ENCODE data around the gene ZRSR2.
"Not testable (repeated sequence)": the region's sequence is repeated elsewhere in the genome, so short reads cannot be mapped to it uniquely, and the experiment has no call there.

The ZRSR2 gene

GRCh38 chrX:15755091-15755490 lies 35.2 kb upstream of the ZRSR2 start:
- H3K4me1 ChIP-seq (ENCODE audit: control insufficient read depth, insufficient read depth, low read length), result peaks cover 22% of the 10 kb centered on the region
- no peaks in the 10 kb centered on the region for H3K9me3 ChIP-seq (ENCODE audit: control insufficient read depth, insufficient read depth, low read depth, low read length)
- H3K4me3 ChIP-seq (ENCODE audit: low read depth, low read length), result no peak overlapping the region
- H3K36me3 ChIP-seq (ENCODE audit: control insufficient read depth, insufficient read depth, low read length), result no peaks in the 10 kb centered on the region
- H3K27ac ChIP-seq (ENCODE audit: low read depth, low read length), result no peak overlapping the region
- H3K27me3 ChIP-seq (ENCODE audit: control insufficient read depth, insufficient read depth, low read length), result no peaks in the 10 kb centered on the region
- no peak overlapping the region for H3K9ac ChIP-seq (ENCODE audit: low read length)

- Histone ChIP-seq H3K4me3 (ENCODE audit: low read depth, low read length) (no peak overlapping the region), H3K27me3 (ENCODE audit: control insufficient read depth, insufficient read depth, low read length) (no peaks in the 10 kb centered on the region), H3K4me1 (ENCODE audit: control insufficient read depth, insufficient read depth, low read length) (peaks cover 6% of the 10 kb centered on the region; the same call in 1 of the 2 replicates), H3K36me3 (ENCODE audit: control insufficient read depth, insufficient read depth, low read length) (no peaks in the 10 kb centered on the region), H3K27ac (ENCODE audit: low read depth, low read length) (no peak overlapping the region), H3K9me3 (ENCODE audit: control insufficient read depth, insufficient read depth, low read depth, low read length) (no peaks in the 10 kb centered on the region), H3K9ac (ENCODE audit: low read length) (no peak overlapping the region)
Observed at GRCh38 chrX:15758140-15758539, 32.1 kb upstream of the ZRSR2 start.

GRCh38 chrX:15759886-15760285 lies 30.4 kb upstream of the ZRSR2 start:
- not testable (repeated sequence) for H3K27me3 ChIP-seq (ENCODE audit: control insufficient read depth, insufficient read depth, low read length); H3K36me3 ChIP-seq (ENCODE audit: control insufficient read depth, insufficient read depth, low read length); H3K4me1 ChIP-seq (ENCODE audit: control insufficient read depth, insufficient read depth, low read length); H3K4me3 ChIP-seq (ENCODE audit: low read depth, low read length); H3K9ac ChIP-seq (ENCODE audit: low read length); H3K27ac ChIP-seq (ENCODE audit: low read depth, low read length); H3K9me3 ChIP-seq (ENCODE audit: control insufficient read depth, insufficient read depth, low read depth, low read length)

GRCh38 chrX:15761564-15762191 lies 28.6 kb upstream of the ZRSR2 start:
- Histone ChIP-seq H3K9ac (ENCODE audit: low read length) (no peak overlapping the region), H3K27ac (ENCODE audit: low read depth, low read length) (no peak overlapping the region), H3K27me3 (ENCODE audit: control insufficient read depth, insufficient read depth, low read length) (no peaks in the 10 kb centered on the region), H3K4me1 (ENCODE audit: control insufficient read depth, insufficient read depth, low read length) (no peaks in the 10 kb centered on the region), H3K36me3 (ENCODE audit: control insufficient read depth, insufficient read depth, low read length) (no peaks in the 10 kb centered on the region), H3K4me3 (ENCODE audit: low read depth, low read length) (no peak overlapping the region), H3K9me3 (ENCODE audit: control insufficient read depth, insufficient read depth, low read depth, low read length) (peaks cover 2% of the 10 kb centered on the region; the same call in 1 of the 2 replicates)

- no peaks in the 10 kb centered on the region for H3K27me3 ChIP-seq (ENCODE audit: control insufficient read depth, insufficient read depth, low read length)
- no peak overlapping the region for H3K9ac ChIP-seq (ENCODE audit: low read length)
- no peaks in the 10 kb centered on the region for H3K9me3 ChIP-seq (ENCODE audit: control insufficient read depth, insufficient read depth, low read depth, low read length)
- H3K4me3 ChIP-seq (ENCODE audit: low read depth, low read length), result peak overlapping the region; percentile 13; the same call in 1 of the 2 replicates
- H3K4me1 ChIP-seq (ENCODE audit: control insufficient read depth, insufficient read depth, low read length), result peaks cover 8% of the 10 kb centered on the region
- H3K36me3 ChIP-seq (ENCODE audit: control insufficient read depth, insufficient read depth, low read length), result no peaks in the 10 kb centered on the region
- H3K27ac ChIP-seq (ENCODE audit: low read depth, low read length), result peak overlapping the region; percentile 77
Observed at GRCh38 chrX:15769300-15769954, 20.9 kb upstream of the ZRSR2 start.

GRCh38 chrX:15781961-15782699 lies 8.2 kb upstream of the ZRSR2 start:
- H3K9me3 ChIP-seq (ENCODE audit: control insufficient read depth, insufficient read depth, low read depth, low read length), result no peaks in the 10 kb centered on the region
- H3K27ac ChIP-seq (ENCODE audit: low read depth, low read length), result no peak overlapping the region
- no peak overlapping the region for H3K4me3 ChIP-seq (ENCODE audit: low read depth, low read length)
- no peak overlapping the region for H3K9ac ChIP-seq (ENCODE audit: low read length)
- peaks cover 17% of the 10 kb centered on the region for H3K36me3 ChIP-seq (ENCODE audit: control insufficient read depth, insufficient read depth, low read length)
- H3K4me1 ChIP-seq (ENCODE audit: control insufficient read depth, insufficient read depth, low read length), result no peaks in the 10 kb centered on the region
- H3K27me3 ChIP-seq (ENCODE audit: control insufficient read depth, insufficient read depth, low read length), result no peaks in the 10 kb centered on the region

GRCh38 chrX:15785176-15785750 lies 5.0 kb upstream of the ZRSR2 start:
- H3K9me3 ChIP-seq (ENCODE audit: control insufficient read depth, insufficient read depth, low read depth, low read length), result no peaks in the 10 kb centered on the region
- no peak overlapping the region for H3K9ac ChIP-seq (ENCODE audit: low read length)
- no peak overlapping the region for H3K4me3 ChIP-seq (ENCODE audit: low read depth, low read length)
- peaks cover 3% of the 10 kb centered on the region for H3K4me1 ChIP-seq (ENCODE audit: control insufficient read depth, insufficient read depth, low read length)
- H3K36me3 ChIP-seq (ENCODE audit: control insufficient read depth, insufficient read depth, low read length), result peaks cover 7% of the 10 kb centered on the region
- no peak overlapping the region for H3K27ac ChIP-seq (ENCODE audit: low read depth, low read length)
- no peaks in the 10 kb centered on the region for H3K27me3 ChIP-seq (ENCODE audit: control insufficient read depth, insufficient read depth, low read length)

- Histone ChIP-seq H3K27ac (ENCODE audit: low read depth, low read length) (no peak overlapping the region), H3K4me3 (ENCODE audit: low read depth, low read length) (no peak overlapping the region), H3K4me1 (ENCODE audit: control insufficient read depth, insufficient read depth, low read length) (peaks cover 8% of the 10 kb centered on the region), H3K36me3 (ENCODE audit: control insufficient read depth, insufficient read depth, low read length) (peaks cover 3% of the 10 kb centered on the region; the same call in 1 of the 2 replicates), H3K27me3 (ENCODE audit: control insufficient read depth, insufficient read depth, low read length) (no peaks in the 10 kb centered on the region), H3K9ac (ENCODE audit: low read length) (no peak overlapping the region), H3K9me3 (ENCODE audit: control insufficient read depth, insufficient read depth, low read depth, low read length) (no peaks in the 10 kb centered on the region)
Observed at GRCh38 chrX:15786915-15787314, 3.4 kb upstream of the ZRSR2 start.

GRCh38 chrX:15790769-15791290 lies 546 bp downstream of the ZRSR2 start:
- Histone ChIP-seq H3K4me1 (ENCODE audit: control insufficient read depth, insufficient read depth, low read length) (peaks cover 8% of the 10 kb centered on the region), H3K9ac (ENCODE audit: low read length) (peak overlapping the region; percentile 90), H3K36me3 (ENCODE audit: control insufficient read depth, insufficient read depth, low read length) (peaks cover 24% of the 10 kb centered on the region), H3K27me3 (ENCODE audit: control insufficient read depth, insufficient read depth, low read length) (no peaks in the 10 kb centered on the region), H3K9me3 (ENCODE audit: control insufficient read depth, insufficient read depth, low read depth, low read length) (no peaks in the 10 kb centered on the region), H3K27ac (ENCODE audit: low read depth, low read length) (peak overlapping the region; percentile 22; the same call in 1 of the 2 replicates), H3K4me3 (ENCODE audit: low read depth, low read length) (peak overlapping the region; percentile 98)

- Histone ChIP-seq H3K36me3 (ENCODE audit: control insufficient read depth, insufficient read depth, low read length) (peaks cover 50% of the 10 kb centered on the region), H3K9ac (ENCODE audit: low read length) (no peak overlapping the region), H3K4me3 (ENCODE audit: low read depth, low read length) (no peak overlapping the region), H3K27me3 (ENCODE audit: control insufficient read depth, insufficient read depth, low read length) (no peaks in the 10 kb centered on the region), H3K9me3 (ENCODE audit: control insufficient read depth, insufficient read depth, low read depth, low read length) (no peaks in the 10 kb centered on the region), H3K27ac (ENCODE audit: low read depth, low read length) (no peak overlapping the region), H3K4me1 (ENCODE audit: control insufficient read depth, insufficient read depth, low read length) (no peaks in the 10 kb centered on the region)
Observed at GRCh38 chrX:15797707-15798106, 7.4 kb downstream of the ZRSR2 start.

Data from HUES6 (cell line).